HCT116 (cell line): ENCODE measurements around the gene PLAC9. TPM values are rescaled to one million over a fixed set of nuclear protein-coding genes. Genes with fewer than 3 reads are reported as not detected.

Source experiments
- ATAC-seq: fragments of 200-7000 bp; cut with Tn5 transposase; 2 replicates; pipeline ENCODE4 v1.9.1; 2020; ENCODE audit warnings: mild to moderate bottlenecking, moderate library complexity
- BruUV-seq: library from RNA; stranded (reverse); fragments of 400-500 nt; replicated peaks from 2 replicates; lab custom pipeline; 2021; lab: Mats Ljungman, UMichigan
- CTCF ChIA-PET: fragments of 300-600 bp; sonication (Branson Sonifier 250); formaldehyde crosslinking; loops from one replicate; lab custom pipeline; 2021; ENCODE audit warnings: antibody characterized with exemption; lab: Charles Lee
- POLR2A ChIA-PET: fragments of 300-600, 350-600 bp; sonication (Branson Sonifier 250); formaldehyde crosslinking; loops from one replicate; lab custom pipeline; 2021; ENCODE audit warnings: antibody characterized with exemption; lab: Charles Lee
- RAD21 ChIA-PET, 2 experiments: fragments of 300-600 bp; sonication (Branson Sonifier 250); formaldehyde crosslinking; loops; one replicate each; lab custom pipeline; 2023; ENCODE audit warnings: low total read pairs in 2 of 2; ENCODE audit not compliant: uncharacterized antibody in 2 of 2, unreplicated experiment in 2 of 2, low non-redundant PET in 1 of 2; lab: Charles Lee
- DNase-seq: peaks from one replicate; pipeline ENCODE4 v3.0.0-alpha.2; 2010; ENCODE audit warnings: low read depth, low spot score
- H2AFZ ChIP-seq: fragments of 200-600 bp; shearing (Covaris generic), sonication (generic); 2 replicates; pipeline ENCODE4 v1.6.1; 2017; ENCODE audit warnings: low read depth, mixed run types, mixed read lengths, antibody characterized with exemption, low read length; ENCODE audit not compliant: poor library complexity, severe bottlenecking
- H3K27ac ChIP-seq: 2 replicates; pipeline ENCODE4 v1.5.1; 2012; ENCODE audit warnings: low read depth, low read length
- H3K27me3 ChIP-seq: fragments of 200-600 bp; sonication (generic); 2 replicates; pipeline ENCODE4 v1.6.1; 2016; ENCODE audit warnings: mixed run types, low read length, mixed read lengths; ENCODE audit not compliant: insufficient read depth
- H3K36me3 ChIP-seq, 2 experiments: fragments of 200-500 bp in 1 of 2; fragments of 200-600 bp in 1 of 2; sonication (Bioruptor generic) in 1 of 2; sonication (generic) in 1 of 2; 2 replicates each; pipeline versions ENCODE4 v1.5.1 to v1.6.1; 2014 to 2016; ENCODE audit warnings: low read length in 2 of 2, inconsistent platforms in 1 of 2, mixed read lengths in 1 of 2, mixed run types in 1 of 2; ENCODE audit not compliant: insufficient read depth in 2 of 2, control insufficient read depth in 1 of 2
- H3K4me1 ChIP-seq, 2 experiments: fragments of 200-600 bp in 1 of 2; sonication (generic) in 1 of 2; 2 replicates each; pipeline versions ENCODE4 v1.5.1 to v1.6.1; 2012 to 2017; ENCODE audit warnings: low read length in 2 of 2, inconsistent platforms in 1 of 2, mild to moderate bottlenecking in 1 of 2, mixed read lengths in 1 of 2, mixed run types in 1 of 2, moderate library complexity in 1 of 2; ENCODE audit not compliant: insufficient read depth in 2 of 2, control insufficient read depth in 1 of 2
- H3K4me2 ChIP-seq: fragments of 200-600 bp; sonication (generic); 2 replicates; pipeline ENCODE4 v1.6.1; 2017; ENCODE audit warnings: mixed run types, low read length, mixed read lengths
- H3K4me3 ChIP-seq, 2 experiments: fragments of 200-600 bp in 1 of 2; sonication (generic) in 1 of 2; replicated peaks in 1 of 2; 2 replicates each; pipeline ENCODE4 v1.5.1; 2011 to 2016; ENCODE audit warnings: low read length in 2 of 2, control low read depth in 1 of 2, low read depth in 1 of 2, mild to moderate bottlenecking in 1 of 2, mixed read lengths in 1 of 2, mixed run types in 1 of 2
- H3K79me2 ChIP-seq: fragments of 200-600 bp; sonication (generic); 2 replicates; pipeline ENCODE4 v1.6.1; 2017; ENCODE audit warnings: mild to moderate bottlenecking, mixed run types, low read length, moderate library complexity, mixed read lengths; ENCODE audit not compliant: insufficient read depth
- H3K9ac ChIP-seq: fragments of 200-600 bp; sonication (generic); 2 replicates; pipeline ENCODE4 v1.6.1; 2016; ENCODE audit warnings: low read length, mixed read lengths
- H3K9me2 ChIP-seq: fragments of 200-600 bp; sonication (generic), shearing (Covaris generic); 2 replicates; pipeline ENCODE4 v1.6.1; 2017; ENCODE audit warnings: mixed run types, mild to moderate bottlenecking, moderate library complexity; ENCODE audit not compliant: insufficient read depth
- H3K9me3 ChIP-seq, 2 experiments: fragments of 200-500 bp in 1 of 2; fragments of 200-600 bp in 1 of 2; sonication (Bioruptor generic) in 1 of 2; sonication (generic) in 1 of 2; 2 replicates each; pipeline ENCODE4 v1.6.1; 2014 to 2017; ENCODE audit warnings: low read length in 2 of 2, mixed read lengths in 2 of 2, inconsistent platforms in 1 of 2, low read depth in 1 of 2, mild to moderate bottlenecking in 1 of 2, mixed run types in 1 of 2, moderate library complexity in 1 of 2; ENCODE audit not compliant: control insufficient read depth in 1 of 2, insufficient read depth in 1 of 2
- H4K20me1 ChIP-seq: fragments of 200-600 bp; sonication (generic), shearing (Covaris generic); 2 replicates; pipeline ENCODE4 v1.6.1; 2017; ENCODE audit warnings: mixed run types, mild to moderate bottlenecking, moderate library complexity; ENCODE audit not compliant: insufficient read depth
- ATF3 ChIP-seq: IDR thresholded peaks from 2 replicates; pipeline ENCODE4 v1.6.1; 2012
- CEBPB ChIP-seq: IDR thresholded peaks from 2 replicates; pipeline ENCODE4 v1.6.1; 2012; ENCODE audit warnings: low read depth
- CTCF ChIP-seq, 3 experiments: fragments of 200-600 bp in 1 of 3; sonication (generic) in 1 of 3; IDR thresholded peaks in 2 of 3; conservative IDR thresholded peaks in 1 of 3; 2 replicates each; pipeline ENCODE4 v1.5.1; 2012 to 2017; ENCODE audit warnings: low read depth in 2 of 3, low read length in 2 of 3, antibody characterized with exemption in 1 of 3, borderline replicate concordance in 1 of 3, control low read depth in 1 of 3, mild to moderate bottlenecking in 1 of 3, mixed read lengths in 1 of 3, mixed run types in 1 of 3, moderate library complexity in 1 of 3; ENCODE audit not compliant: insufficient read depth in 1 of 3
- ELF1 ChIP-seq: IDR thresholded peaks from 2 replicates; pipeline ENCODE4 v1.6.1; 2012; ENCODE audit warnings: low read depth, borderline replicate concordance
- EZH2 ChIP-seq: fragments of 200-600 bp; sonication (generic); IDR thresholded peaks from 2 replicates; pipeline ENCODE4 v1.6.1; 2017; ENCODE audit warnings: antibody characterized with exemption, mixed run types
- EZH2phosphoT487 ChIP-seq: fragments of 200-600 bp; IDR thresholded peaks from 2 replicates; pipeline ENCODE4 v1.6.1; 2018; ENCODE audit warnings: antibody characterized with exemption, borderline replicate concordance
- FOSL1 ChIP-seq: IDR thresholded peaks from 2 replicates; pipeline ENCODE4 v1.6.1; 2012; ENCODE audit warnings: low read depth
- JUND ChIP-seq: IDR thresholded peaks from 2 replicates; pipeline ENCODE4 v1.6.1; 2012
- POLR2A ChIP-seq: IDR thresholded peaks from 2 replicates; pipeline ENCODE4 v1.7.0; 2011; ENCODE audit warnings: borderline replicate concordance; ENCODE audit not compliant: insufficient read depth, insufficient read length; ENCODE audit errors: extremely low read depth
- REST ChIP-seq: IDR thresholded peaks from 2 replicates; pipeline ENCODE4 v1.6.1; 2012; ENCODE audit warnings: low read depth
- SIN3A ChIP-seq: IDR thresholded peaks from 2 replicates; pipeline ENCODE4 v1.6.1; 2012; ENCODE audit warnings: low read depth
- SP1 ChIP-seq: IDR thresholded peaks from 2 replicates; pipeline ENCODE4 v1.6.1; 2012; ENCODE audit warnings: low read depth
- TCF7L2 ChIP-seq: IDR thresholded peaks from 2 replicates; pipeline ENCODE4 v1.7.0; 2011; ENCODE audit warnings: borderline replicate concordance, inconsistent platforms; ENCODE audit not compliant: insufficient read depth, insufficient read length; ENCODE audit errors: extremely low read depth
- YY1 ChIP-seq: IDR thresholded peaks from 2 replicates; pipeline ENCODE4 v1.6.1; 2011; ENCODE audit warnings: low read length, low read depth, moderate library complexity, mild to moderate bottlenecking; ENCODE audit not compliant: insufficient replicate concordance; ENCODE audit errors: extremely low read depth
- ZBTB33 ChIP-seq: IDR thresholded peaks from 2 replicates; pipeline ENCODE4 v1.6.1; 2011; ENCODE audit warnings: mild to moderate bottlenecking, low read length, moderate library complexity; ENCODE audit not compliant: insufficient replicate concordance; ENCODE audit errors: extremely low read depth
- ZFX ChIP-seq: fragments of 450-650 bp; IDR thresholded peaks from 2 replicates; pipeline ENCODE4 v1.6.1; 2017
- ZNF274 ChIP-seq: fragments of 200-500 bp; sonication (Bioruptor generic); IDR thresholded peaks from 2 replicates; pipeline ENCODE4 v1.6.1; 2014; ENCODE audit warnings: mild to moderate bottlenecking, low read depth, low read length, inconsistent platforms
- intact Hi-C: fragments of 100-400 bp; cut with micrococcal nuclease; formaldehyde crosslinking; loops from 2 replicates; pipeline ENCODE4 v1.10.0; 2022
- total RNA-seq: library from RNA; stranded (reverse); gene quantifications from one replicate; pipeline ENCODE4 v1.2.1, GENCODE V29; 2021; ENCODE audit not compliant: unreplicated experiment

The PLAC9 gene
- total RNA-seq, 1 experiment from 2014 or later: not detected

GRCh38 chr10:80126876-80127275, 5.7 kb upstream of the PLAC9 start (continued):
- no peak for TF ChIP-seq CTCF (IDR thresholded peaks at IDR 0.05 in 2 of 3, conservative IDR thresholded peaks at IDR 0.05 in 1 of 3; ENCODE audit: borderline replicate concordance in 1 of 3, insufficient read depth in 1 of 3, low read depth in 2 of 3, low read length in 2 of 3)
- TF ChIP-seq ZBTB33: no peak
- no peak for TF ChIP-seq POLR2A
- TF ChIP-seq SP1: no peak
- no peak for TF ChIP-seq ELF1
- no peak for TF ChIP-seq ATF3
- no peak for TF ChIP-seq FOSL1
- TF ChIP-seq TCF7L2: no peak
- TF ChIP-seq, all 23 proteins: peak for 0

GRCh38 chr10:80131499-80131901, 1.0 kb upstream of the PLAC9 start:
- DNase-seq: no peak
- Histone ChIP-seq H3K4me3 (no peak overlapping the region), H3K27me3 (no peaks in the 10 kb centered on the region), H4K20me1 (no peaks in the 10 kb centered on the region), H3K4me2 (no peak overlapping the region), H3K27ac (no peak overlapping the region), H3K9ac (no peak overlapping the region), H3K79me2 (no peaks in the 10 kb centered on the region), H3K9me3 (no peaks in the 10 kb centered on the region), H2AFZ (no peak overlapping the region), H3K36me3 (no peaks in the 10 kb centered on the region), H3K9me2 (no peaks in the 10 kb centered on the region), H3K4me1 (peaks cover 2 to 5% of the 10 kb centered on the region in 2 experiments; a peak in 2 of 4 replicates)
- ATAC-seq: no peak
- RAD21 ChIA-PET: no interaction called here
- POLR2A ChIA-PET: no interaction called here
- BruUV-seq: no TSS peak
- CTCF ChIA-PET: interaction anchor here (2.2 to 2.4 kb wide), 2 partner anchors 14 to 73 kb away, joined by 11 to 14 read pairs; no protein-coding TSS in a partner anchor
- intact Hi-C loops: no loop called here
- TF ChIP-seq ELF1 (no peak), REST (no peak), SIN3A (no peak), JUND (no peak), ZFX (no peak), ZNF274 (no peak), EZH2phosphoT487 (no peak), TCF7L2 (no peak), YY1 (no peak), CEBPB (no peak), FOSL1 (no peak), POLR2A (no peak), EZH2 (no peak)
